OCI-LY1 (cell line): ENCODE results near the gene PRSS35.

Source experiments
- H2AFZ ChIP-seq: fragments of 200-600 bp; sonication (generic), shearing (Covaris generic); 2 replicates; pipeline ENCODE4 v1.6.0; 2014; ENCODE audit warnings: antibody characterized with exemption, mild to moderate bottlenecking, low read length
- H3F3A ChIP-seq: fragments of 200-600 bp; sonication (generic), shearing (Covaris generic); 2 replicates; pipeline ENCODE4 v1.6.0; 2014; ENCODE audit warnings: mild to moderate bottlenecking, antibody characterized with exemption, low read length, moderate library complexity; ENCODE audit not compliant: insufficient read depth
- H3K27ac ChIP-seq: fragments of 200-600 bp; sonication (generic); 2 replicates; pipeline ENCODE4 v1.5.1; 2014; ENCODE audit warnings: low read length, mixed run types, mild to moderate bottlenecking, low read depth; ENCODE audit not compliant: poor library complexity, severe bottlenecking
- H3K27me3 ChIP-seq: fragments of 200-600 bp; sonication (generic); 2 replicates; pipeline ENCODE4 v1.6.0; 2014; ENCODE audit warnings: antibody characterized with exemption, mild to moderate bottlenecking, low read length, moderate library complexity; ENCODE audit not compliant: insufficient read depth
- H3K36me3 ChIP-seq: fragments of 200-600 bp; sonication (generic); 2 replicates; pipeline ENCODE4 v1.6.1; 2014; ENCODE audit warnings: mild to moderate bottlenecking, antibody characterized with exemption, low read length, moderate library complexity, mixed read lengths; ENCODE audit not compliant: insufficient read depth
- H3K4me1 ChIP-seq: fragments of 200-600 bp; sonication (generic); 2 replicates; pipeline ENCODE4 v1.5.1; 2014; ENCODE audit warnings: mild to moderate bottlenecking, low read length, moderate library complexity; ENCODE audit not compliant: insufficient read depth, severe bottlenecking
- H3K4me2 ChIP-seq: fragments of 200-600 bp; sonication (generic), shearing (Covaris generic); 2 replicates; pipeline ENCODE4 v1.6.1; 2014; ENCODE audit warnings: low read length
- H3K4me3 ChIP-seq: fragments of 200-600 bp; sonication (generic); 2 replicates; pipeline ENCODE4 v1.5.1; 2014; ENCODE audit warnings: low read length, low read depth, mild to moderate bottlenecking, mixed read lengths; ENCODE audit not compliant: poor library complexity, severe bottlenecking
- H3K79me2 ChIP-seq: fragments of 200-600 bp; shearing (Covaris generic); 2 replicates; pipeline ENCODE4 v1.6.1; 2016; ENCODE audit warnings: mixed run types, low read length, mixed read lengths; ENCODE audit not compliant: insufficient read depth
- H3K9ac ChIP-seq: fragments of 200-600 bp; sonication (generic), shearing (Covaris generic); 2 replicates; pipeline ENCODE4 v1.6.1; 2014; ENCODE audit warnings: mild to moderate bottlenecking, low read length, mixed read lengths
- H3K9me2 ChIP-seq: fragments of 200-600 bp; sonication (generic), shearing (Covaris generic); 2 replicates; pipeline ENCODE4 v1.6.1; 2014; ENCODE audit warnings: low read depth, mild to moderate bottlenecking, low read length, mixed read lengths
- H3K9me3 ChIP-seq: fragments of 200-600 bp; shearing (Covaris generic); 2 replicates; pipeline ENCODE4 v1.6.1; 2014; ENCODE audit warnings: low read length, mixed read lengths
- H4K20me1 ChIP-seq: fragments of 200-600 bp; sonication (generic), shearing (Covaris generic); 2 replicates; pipeline ENCODE4 v1.6.0; 2016; ENCODE audit warnings: mild to moderate bottlenecking, low read length; ENCODE audit not compliant: insufficient read depth
- EZH2 ChIP-seq: fragments of 200-600 bp; sonication (generic), shearing (Covaris generic); IDR thresholded peaks from 2 replicates; pipeline ENCODE4 v1.8.0; 2017; ENCODE audit warnings: borderline replicate concordance, mixed run types, mild to moderate bottlenecking, antibody characterized with exemption, low read length, moderate library complexity, mixed read lengths
- TF ChIP-seq, protein P1 (sequence below): fragments of 200-600 bp; sonication (generic), shearing (Covaris generic); IDR thresholded peaks from 2 replicates; pipeline ENCODE4 v1.5.1; 2017; ENCODE audit warnings: mild to moderate bottlenecking, antibody characterized with exemption, low read length, moderate library complexity, mixed read lengths

PRSS35 gene

DNA sequence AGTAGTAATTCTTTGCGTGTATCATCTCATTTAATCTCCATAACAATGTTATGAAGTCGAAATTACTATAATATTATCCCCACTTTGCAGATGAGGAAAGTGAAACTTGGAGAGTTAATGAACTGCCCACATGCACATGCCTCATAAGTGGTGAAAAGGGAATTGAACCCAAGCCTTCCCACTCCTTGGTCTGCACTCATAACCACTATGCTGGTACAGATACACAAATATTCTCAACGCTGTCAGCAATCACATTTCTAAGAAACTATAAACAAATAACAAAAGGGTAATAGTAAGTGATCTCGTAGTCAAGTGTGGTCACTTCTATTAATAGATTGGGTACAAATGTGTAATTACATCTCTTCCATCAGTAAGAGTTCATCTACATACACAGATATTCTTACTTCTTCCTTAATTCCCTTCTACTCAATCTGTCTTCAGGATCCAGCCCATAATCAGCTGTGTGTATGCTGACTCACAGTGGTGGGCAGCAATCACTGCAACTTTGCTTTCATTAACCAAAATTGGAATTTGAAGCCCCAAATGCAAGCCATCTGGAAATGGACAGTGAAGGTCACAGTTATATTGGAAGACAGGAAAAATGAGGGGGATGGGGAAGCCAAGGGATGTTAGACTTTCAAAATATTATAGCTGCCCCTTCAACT is 6.6 kb downstream of the PRSS35 start:
- H2AFZ ChIP-seq, result no peak overlapping the region
- no peak overlapping the region for H3K9ac ChIP-seq
- TF ChIP-seq, protein P1, sequence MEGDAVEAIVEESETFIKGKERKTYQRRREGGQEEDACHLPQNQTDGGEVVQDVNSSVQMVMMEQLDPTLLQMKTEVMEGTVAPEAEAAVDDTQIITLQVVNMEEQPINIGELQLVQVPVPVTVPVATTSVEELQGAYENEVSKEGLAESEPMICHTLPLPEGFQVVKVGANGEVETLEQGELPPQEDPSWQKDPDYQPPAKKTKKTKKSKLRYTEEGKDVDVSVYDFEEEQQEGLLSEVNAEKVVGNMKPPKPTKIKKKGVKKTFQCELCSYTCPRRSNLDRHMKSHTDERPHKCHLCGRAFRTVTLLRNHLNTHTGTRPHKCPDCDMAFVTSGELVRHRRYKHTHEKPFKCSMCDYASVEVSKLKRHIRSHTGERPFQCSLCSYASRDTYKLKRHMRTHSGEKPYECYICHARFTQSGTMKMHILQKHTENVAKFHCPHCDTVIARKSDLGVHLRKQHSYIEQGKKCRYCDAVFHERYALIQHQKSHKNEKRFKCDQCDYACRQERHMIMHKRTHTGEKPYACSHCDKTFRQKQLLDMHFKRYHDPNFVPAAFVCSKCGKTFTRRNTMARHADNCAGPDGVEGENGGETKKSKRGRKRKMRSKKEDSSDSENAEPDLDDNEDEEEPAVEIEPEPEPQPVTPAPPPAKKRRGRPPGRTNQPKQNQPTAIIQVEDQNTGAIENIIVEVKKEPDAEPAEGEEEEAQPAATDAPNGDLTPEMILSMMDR, result peak; percentile 9; the same call in 1 of the 2 replicates
- no peak for TF ChIP-seq EZH2
- no peaks in the 10 kb centered on the region for H3K79me2 ChIP-seq
- H3F3A ChIP-seq, result no peaks in the 10 kb centered on the region
- no peak overlapping the region for H3K4me3 ChIP-seq
- no peaks in the 10 kb centered on the region for H3K36me3 ChIP-seq
- H4K20me1 ChIP-seq, result no peaks in the 10 kb centered on the region
- no peaks in the 10 kb centered on the region for H3K27me3 ChIP-seq
- H3K9me3 ChIP-seq, result no peaks in the 10 kb centered on the region
- H3K4me1 ChIP-seq, result no peaks in the 10 kb centered on the region
- no peak overlapping the region for H3K4me2 ChIP-seq
- no peaks in the 10 kb centered on the region for H3K9me2 ChIP-seq
- H3K27ac ChIP-seq, result no peak overlapping the region

DNA sequence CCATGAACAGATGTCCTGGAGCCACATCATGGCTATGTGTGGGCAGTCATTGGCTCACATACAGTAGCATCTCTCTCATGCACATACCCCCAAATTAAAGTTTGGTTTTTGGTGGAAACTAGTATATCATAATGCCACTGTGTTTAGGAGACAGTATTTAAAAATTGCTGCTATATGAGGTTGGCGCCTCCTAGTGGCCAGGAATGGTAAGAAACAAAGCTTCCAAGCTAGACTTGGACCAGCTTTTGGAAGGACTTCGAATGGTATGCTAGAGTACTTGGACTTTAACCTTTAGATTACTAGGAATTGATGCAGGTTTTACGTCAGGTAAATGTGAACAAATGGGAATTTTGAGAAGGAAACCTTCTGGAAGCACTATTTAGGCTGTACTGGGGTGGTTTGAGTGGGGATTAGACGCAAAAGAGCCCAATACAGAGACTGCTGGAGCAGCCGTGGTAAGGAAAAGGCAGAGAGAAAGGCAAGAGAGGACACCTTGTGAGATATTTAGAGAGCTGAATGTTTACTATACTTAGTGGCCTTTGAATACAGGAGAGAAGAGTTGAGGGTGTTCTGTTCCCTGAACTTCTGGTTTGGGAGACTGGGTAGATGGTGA is 23.8 kb downstream of the PRSS35 start:
- H3K9me3 ChIP-seq, result no peaks in the 10 kb centered on the region
- H3K27me3 ChIP-seq, result no peaks in the 10 kb centered on the region
- H3K36me3 ChIP-seq, result no peaks in the 10 kb centered on the region
- H3K4me2 ChIP-seq, result no peak overlapping the region
- no peaks in the 10 kb centered on the region for H3K79me2 ChIP-seq
- no peaks in the 10 kb centered on the region for H3K9me2 ChIP-seq
- no peak overlapping the region for H3K9ac ChIP-seq
- no peaks in the 10 kb centered on the region for H4K20me1 ChIP-seq
- no peak overlapping the region for H3K4me3 ChIP-seq
- no peak overlapping the region for H2AFZ ChIP-seq
- no peak for TF ChIP-seq EZH2
- TF ChIP-seq, protein P1, result peak; percentile 93
- no peaks in the 10 kb centered on the region for H3F3A ChIP-seq
- no peak overlapping the region for H3K27ac ChIP-seq
- no peaks in the 10 kb centered on the region for H3K4me1 ChIP-seq

DNA sequence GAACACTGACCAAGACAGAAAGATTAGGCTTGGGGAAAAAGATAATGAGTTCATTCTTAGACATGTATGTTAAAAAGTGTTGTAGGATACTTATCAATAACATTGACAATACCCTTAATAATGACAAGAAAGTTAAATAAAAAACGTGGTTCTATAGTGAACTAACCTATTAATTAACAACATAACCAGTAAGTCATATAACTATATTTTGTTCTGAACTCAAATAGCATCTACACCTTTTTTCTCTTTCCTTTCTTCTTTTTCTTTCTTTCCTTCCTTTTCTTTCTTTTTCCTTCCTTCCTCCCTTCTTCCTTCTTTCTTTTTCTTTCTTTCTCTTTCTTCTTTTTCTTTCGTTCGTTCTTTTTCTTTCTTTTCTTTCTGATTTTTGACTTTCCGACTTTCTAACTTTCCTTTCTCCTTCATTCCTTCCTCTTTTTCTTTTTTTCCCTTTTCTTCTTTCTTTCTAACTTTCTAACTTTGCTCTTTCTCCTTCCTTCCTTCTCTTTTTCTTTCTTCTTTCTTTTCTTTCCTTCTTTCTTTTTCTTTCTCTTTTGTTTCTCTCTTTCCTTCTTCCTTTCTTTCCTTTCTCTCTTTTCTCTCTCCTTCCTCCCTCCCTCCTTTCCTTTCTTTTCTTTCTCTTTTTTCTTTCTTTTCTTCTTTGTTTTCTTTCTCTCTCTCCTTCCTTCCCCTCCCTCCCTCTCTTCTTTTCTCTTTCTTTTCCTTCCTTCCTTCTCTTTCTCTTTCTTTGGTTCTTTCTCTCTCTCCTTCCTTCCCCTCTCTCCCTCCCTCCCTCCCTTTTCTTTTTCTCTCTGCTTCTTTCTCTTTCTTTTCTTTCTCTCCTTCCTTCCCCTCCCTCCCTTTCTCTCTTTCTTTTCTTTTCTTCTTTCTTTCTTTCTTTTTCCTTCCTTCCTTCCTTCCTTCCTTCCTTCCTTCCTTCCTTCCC is 24.6 kb downstream of the PRSS35 start:
- Histone ChIP-seq H3K9me3 (no peaks in the 10 kb centered on the region), H3K4me2 (no peak overlapping the region), H3K4me3 (no peak overlapping the region), H3K79me2 (no peaks in the 10 kb centered on the region), H3F3A (no peaks in the 10 kb centered on the region), H3K36me3 (no peaks in the 10 kb centered on the region), H3K9ac (no peak overlapping the region), H2AFZ (no peak overlapping the region), H4K20me1 (no peaks in the 10 kb centered on the region), H3K27ac (no peak overlapping the region), H3K27me3 (no peaks in the 10 kb centered on the region), H3K4me1 (no peaks in the 10 kb centered on the region), H3K9me2 (no peaks in the 10 kb centered on the region)
- no peak for TF ChIP-seq EZH2
- TF ChIP-seq, protein P1, result no peak
